Measurements from ENCODE around the gene SCAMP4.
"Not testable (repeated sequence)": the region's sequence is repeated elsewhere in the genome, so short reads cannot be mapped to it uniquely, and the experiment has no call there.

SCAMP4 gene

DNA sequence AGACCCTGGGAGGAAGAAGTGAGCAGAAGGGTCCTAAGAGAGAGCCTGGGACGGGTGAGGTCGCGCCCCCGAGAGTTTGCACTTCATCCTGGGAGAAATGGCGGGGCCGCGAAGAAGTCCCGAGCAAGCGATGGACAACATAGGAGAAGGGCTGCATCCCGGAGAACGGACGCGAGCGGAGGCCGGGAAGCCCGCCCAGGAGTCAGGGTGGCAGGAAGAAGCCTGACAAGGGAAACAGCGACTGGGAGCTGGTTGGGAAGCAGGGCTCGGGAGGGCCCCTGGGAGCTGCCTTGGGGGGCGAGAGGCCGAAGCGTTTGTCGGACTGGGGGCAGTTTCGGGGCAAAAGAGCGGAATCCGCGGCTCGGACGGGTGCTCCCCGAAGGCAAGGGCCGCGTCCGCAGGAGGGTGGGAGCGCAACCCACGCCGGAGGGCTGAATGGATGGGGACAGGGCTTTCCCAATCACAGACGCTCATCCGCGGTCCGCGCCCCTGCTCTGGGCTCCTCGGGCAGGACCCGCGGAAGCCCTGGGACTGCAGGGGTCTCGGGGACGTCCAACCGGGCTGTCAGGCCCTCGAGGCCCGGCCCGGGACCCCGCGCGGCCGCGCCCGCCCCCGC, 20.4 kb upstream of the SCAMP4 start:
- no peak for DNase-seq

- peak; percentile 90 for DNase-seq
Observed at GRCh38 chr19:1885398-1886119, 19.6 kb upstream of the SCAMP4 start, which contains the start of gene ABHD17A. Gene ABHD17A (minus strand): TSS chr19:1885496. CDS start chr19:1881566, 3,930 bp downstream.

GRCh38 chr19:1886360-1886759, 18.8 kb upstream of the SCAMP4 start:
- not testable (repeated sequence) for DNase-seq

GRCh38 chr19:1888385-1888784, 16.8 kb upstream of the SCAMP4 start:
- no peak for DNase-seq

DNA sequence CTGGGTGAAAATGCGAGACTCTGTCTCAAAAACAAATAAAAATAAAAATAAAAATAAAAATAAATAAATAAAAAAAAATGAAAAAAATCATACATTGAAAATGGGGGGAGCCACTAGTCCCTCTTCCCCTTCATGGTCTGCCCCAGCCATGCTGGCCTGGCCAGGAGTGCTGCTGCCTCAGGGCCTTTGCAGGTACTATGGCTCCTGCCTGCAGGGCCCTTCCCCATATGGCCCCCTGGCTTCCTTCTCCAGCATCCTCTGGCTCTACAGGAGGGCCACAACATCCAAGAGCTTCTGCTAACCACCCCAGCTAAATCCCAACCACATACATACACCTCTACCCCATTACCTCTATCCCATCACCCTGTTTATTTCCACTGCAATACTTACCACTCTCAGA, 15.3 kb upstream of the SCAMP4 start:
- DNase-seq, result no peak

GRCh38 chr19:1893791-1894190, 11.4 kb upstream of the SCAMP4 start:
- no peak for DNase-seq

- DNase-seq, result no peak
Observed at GRCh38 chr19:1896508-1896907, 8.7 kb upstream of the SCAMP4 start.

DNA sequence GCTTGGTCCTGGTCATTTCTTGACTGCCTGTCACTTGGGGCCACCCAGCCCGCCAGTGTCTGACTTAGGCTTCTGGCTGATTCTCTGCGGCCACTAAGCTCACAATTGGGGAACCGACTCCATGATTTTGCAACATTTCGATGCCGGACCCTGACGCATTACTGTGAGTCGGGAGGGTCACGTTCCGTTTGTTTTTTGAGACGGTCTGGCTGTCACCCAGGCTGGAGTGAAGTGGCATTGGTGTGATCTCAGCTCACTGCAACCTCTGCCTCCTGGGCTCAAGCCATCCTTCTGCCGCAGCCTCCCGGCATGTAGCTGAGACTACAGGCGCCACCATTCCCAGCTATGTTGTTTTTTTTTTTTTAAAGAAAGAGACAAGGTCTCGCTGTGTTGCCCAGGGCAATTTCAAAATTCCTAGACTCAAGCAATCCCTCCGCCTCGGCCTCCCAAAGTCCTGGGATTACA, 3.2 kb upstream of the SCAMP4 start:
- no peak for DNase-seq

- DNase-seq, result no peak
Observed at GRCh38 chr19:1902923-1903322, 2.3 kb upstream of the SCAMP4 start.

- DNase-seq, result no peak
Observed at GRCh38 chr19:1904860-1905109, 414 bp upstream of the SCAMP4 start.

DNA sequence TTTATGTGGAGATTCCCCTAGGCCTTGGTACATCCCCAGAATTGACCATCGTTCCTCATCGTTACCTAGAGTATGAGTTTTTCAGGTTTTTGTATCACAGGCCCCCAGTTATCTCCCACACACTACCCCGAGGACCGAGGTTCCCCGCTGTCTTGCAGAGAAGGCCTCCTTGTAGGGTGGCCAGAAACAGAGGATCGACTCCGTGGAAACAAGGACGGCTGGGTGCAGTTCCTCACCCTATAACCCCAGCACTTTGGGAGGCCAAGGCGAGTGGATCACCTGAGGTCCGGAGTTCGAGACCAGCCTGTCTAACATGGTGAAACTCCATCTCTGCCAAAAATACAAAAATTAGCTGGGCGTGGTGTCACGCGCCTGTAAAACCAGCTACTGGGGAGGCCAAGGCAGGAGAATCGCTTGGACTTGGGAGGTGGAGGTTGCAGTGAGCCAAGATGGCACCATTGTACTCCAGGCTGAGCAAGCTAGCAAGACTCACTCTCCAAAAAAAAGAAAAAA, 720 bp downstream of the SCAMP4 start:
- DNase-seq, result no peak

DNA sequence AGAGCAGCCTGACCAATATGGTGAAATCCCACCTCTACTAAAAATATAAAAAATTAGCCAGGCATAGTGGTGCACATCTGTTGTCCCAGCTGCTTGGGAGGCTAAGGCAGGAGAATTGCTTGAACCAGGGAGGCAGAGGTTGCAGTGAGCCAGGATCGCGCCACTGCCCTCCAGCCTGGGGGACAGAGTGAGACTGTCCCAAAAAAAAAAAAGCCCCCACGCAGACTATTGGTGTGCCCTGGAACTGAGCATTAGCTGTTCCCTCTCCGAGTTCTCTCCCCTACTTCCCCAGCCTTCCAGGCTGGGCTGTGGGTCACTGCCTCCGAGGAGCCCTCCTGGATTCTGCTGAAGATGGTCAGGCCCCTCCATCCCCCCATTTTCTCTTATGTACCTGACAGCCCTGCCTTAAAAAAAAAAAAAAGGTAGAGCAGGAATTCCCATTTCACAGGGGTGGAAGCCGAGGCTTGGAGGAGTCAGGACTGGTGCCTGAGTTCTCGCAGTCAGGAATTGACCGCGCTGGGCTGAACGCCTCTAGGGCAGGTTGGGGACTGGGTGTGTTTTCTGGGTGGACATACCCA, 1.9 kb downstream of the SCAMP4 start:
- no peak for DNase-seq

DNA sequence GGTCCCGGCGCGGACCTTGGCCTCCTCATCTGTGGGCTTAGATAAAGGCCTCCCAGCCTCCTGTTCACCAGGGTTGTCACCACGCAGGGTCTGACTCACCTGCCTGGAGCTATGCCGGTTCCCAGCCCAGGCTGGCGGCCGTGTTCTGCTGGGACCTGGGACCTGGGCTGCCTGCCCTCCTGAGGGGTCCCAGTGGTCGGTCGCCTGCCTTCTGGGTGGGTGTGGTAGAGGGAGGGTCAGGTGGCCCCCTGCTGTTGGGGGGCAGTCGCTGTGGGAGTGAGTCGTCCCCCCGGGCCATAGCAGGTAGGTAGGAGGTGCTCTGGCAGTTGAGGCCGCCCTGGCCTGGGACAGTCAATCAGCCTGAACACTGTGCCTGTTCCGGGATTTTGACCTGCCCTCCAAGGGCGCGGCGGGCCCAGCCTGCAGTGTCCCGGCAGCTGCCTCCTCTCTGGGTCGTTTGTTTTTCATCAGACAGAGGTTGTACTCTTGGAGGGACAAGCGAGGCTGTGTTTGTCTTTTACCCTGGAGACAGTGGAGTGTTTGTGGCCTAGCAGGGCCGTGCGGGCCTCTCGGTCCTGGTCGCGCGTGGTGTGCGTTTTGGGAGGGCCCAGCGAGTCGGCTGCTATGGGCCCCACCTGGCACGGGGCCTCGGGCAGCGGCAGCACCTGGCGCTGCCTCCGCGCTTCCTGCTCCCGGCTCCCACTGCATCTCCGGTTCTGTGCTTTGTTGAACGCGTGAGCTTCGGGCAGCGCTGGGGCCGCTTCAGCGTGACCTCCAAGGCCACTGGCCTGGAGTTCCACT, 2.6 kb downstream of the SCAMP4 start:
- DNase-seq, result no peak

- no peak for DNase-seq
Observed at GRCh38 chr19:1908364-1908678, 3.1 kb downstream of the SCAMP4 start.

GRCh38 chr19:1909761-1910080, 4.5 kb downstream of the SCAMP4 start:
- DNase-seq, result no peak

GRCh38 chr19:1910177-1910576, 5.0 kb downstream of the SCAMP4 start:
- DNase-seq, result no peak

DNA sequence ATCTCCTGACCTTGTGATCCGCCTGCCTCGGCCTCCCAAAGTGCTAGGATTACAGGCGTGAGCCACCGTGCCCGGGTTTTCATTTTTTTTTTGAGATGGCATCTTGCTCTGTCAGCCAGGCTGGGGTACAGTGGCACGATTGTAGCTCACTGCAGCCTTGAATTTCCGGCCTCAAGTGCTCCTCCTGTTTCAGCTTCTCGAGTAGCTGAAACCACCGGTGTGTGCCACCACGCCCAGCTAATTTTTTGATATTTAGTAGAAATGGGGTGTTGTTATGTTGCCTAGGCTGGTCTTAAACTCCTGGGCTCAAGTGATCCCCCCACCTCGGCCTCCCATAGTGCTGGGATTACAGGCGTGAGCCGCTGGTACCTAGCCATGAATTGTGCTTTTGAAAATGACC, 5.9 kb downstream of the SCAMP4 start:
- DNase-seq, result no peak

GRCh38 chr19:1911995-1912394, 6.8 kb downstream of the SCAMP4 start:
- no peak for DNase-seq

GRCh38 chr19:1912760-1913505, 7.7 kb downstream of the SCAMP4 start:
- DNase-seq, result no peak

GRCh38 chr19:1913781-1914577, 8.8 kb downstream of the SCAMP4 start:
- no peak for DNase-seq

- DNase-seq, result no peak
Observed at GRCh38 chr19:1914826-1915341, 9.7 kb downstream of the SCAMP4 start.

GRCh38 chr19:1917146-1917545, 11.9 kb downstream of the SCAMP4 start:
- DNase-seq, result no peak

Measured in NCI-H2029 (cell line).